Measurements from ENCODE around the gene SAYSD1.
A peak's percentile ranks its signal among the peaks of the same experiment; 100 is the strongest.

The SAYSD1 gene

DNA sequence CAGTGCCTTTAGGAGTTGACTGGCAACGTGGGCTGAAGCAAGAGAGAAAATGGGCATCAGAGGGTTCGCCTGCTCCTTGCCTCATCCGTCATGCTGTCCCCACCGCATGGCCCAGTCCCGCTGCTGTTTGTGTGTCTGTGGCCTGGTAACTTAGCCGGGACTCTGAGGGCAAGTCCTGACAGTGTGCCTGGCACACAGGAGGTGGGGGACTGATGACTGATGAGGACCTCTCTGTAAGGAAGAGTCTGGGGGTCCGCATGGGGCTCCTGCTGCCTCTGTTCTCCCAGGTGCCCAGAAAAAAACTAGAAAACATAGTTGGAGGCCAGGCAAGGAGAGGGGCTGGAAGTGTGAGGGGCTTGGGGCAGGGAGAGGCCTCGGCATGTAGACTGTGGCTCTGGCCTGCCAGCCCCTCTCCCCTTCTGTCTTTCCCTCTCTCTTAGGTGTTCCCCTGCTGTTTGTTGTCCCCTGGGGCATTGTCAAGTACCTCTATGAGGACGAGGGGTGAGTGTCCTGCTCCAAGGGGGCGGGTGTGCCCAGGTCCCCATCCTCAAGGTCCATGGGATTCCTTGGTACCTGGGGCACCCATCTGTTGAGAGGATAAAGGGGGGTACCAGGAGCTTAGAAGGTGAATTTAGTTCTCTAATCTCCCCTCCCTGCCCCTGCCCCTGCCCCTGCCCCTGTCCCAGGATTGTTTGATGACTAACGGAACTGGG is 36.9 kb downstream of the SAYSD1 start:
- DNase-seq, result no peak

DNA sequence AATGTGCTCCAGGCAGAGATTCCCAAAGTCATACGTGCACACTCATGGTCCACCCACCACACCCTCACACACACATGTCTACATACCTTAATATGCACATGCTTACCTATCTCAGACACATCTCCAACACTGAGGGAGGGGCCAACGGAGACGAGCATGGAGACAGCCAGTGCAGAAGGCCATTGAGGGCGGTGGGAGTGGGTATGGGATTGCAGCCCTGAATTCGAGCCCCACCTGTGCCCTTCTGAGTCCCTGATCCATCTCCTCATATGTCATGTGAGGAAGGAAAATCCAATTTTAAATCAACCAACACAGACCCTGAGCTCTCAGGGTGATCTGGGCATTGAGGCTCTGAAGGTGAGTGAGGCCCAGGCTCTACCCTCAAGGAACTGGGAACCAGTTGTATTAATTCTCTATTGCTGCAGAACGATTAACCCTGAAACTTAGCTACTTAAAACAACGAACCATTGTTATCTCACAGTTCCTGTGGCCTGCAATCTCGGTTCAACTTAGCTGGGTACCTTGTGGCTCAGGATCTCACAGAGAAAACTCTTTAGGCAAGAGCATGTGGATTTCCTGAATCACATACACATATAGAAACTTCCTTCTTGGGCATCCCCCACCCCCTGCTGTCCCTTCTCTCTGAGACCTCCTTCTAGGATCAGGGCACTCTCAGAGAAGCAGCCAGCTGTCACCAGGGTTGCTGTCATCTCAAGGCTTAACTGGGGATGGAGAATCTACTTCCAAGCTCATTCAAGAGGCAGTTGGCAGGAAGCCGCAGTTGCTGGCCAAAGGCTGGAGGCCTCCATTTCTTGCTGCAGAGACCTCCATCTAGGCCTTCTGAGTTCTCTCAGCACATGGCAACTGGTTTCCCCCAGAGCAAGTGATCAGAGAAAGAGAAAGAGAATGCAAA is 38.1 kb downstream of the SAYSD1 start:
- DNase-seq, result no peak

DNA sequence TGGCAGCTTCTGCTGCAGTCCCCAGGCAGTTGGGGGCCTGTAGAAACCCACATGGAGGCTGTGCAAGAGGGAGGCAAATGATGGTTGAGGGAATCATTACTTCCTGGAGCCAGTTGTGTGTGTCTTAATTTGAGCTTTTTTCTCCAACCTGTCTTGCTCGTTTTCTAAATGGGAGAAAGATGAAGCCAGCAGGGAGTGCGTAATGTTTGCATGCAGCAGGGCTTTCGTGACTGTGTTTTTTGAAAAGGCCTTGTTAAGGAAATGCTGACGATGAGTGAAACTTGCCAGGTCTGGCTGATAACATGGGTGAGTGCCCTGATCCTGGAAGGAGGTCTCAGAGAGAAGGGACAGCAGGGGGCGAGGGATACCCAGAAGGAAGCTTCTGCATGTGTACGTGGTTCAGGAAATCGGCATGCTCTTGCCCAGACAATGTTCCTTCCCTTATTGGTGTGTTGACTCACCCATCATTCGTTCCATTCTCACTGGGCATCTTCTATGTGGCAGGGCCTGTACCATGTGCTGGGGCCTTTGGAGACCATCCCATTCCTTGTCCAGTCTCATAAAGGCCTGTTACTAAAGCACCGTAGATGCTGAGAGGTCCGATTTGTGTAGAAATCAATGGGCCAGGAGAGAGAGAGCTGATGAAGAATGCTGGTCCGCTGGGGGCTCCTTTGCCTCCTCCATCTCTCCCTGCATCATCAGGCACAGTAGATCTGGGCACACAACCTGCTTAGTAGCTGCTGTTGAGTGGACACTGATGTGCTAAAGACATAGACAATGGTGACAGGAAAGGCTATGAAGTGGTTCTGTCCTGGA is 39.0 kb downstream of the SAYSD1 start:
- no peak for DNase-seq

DNA sequence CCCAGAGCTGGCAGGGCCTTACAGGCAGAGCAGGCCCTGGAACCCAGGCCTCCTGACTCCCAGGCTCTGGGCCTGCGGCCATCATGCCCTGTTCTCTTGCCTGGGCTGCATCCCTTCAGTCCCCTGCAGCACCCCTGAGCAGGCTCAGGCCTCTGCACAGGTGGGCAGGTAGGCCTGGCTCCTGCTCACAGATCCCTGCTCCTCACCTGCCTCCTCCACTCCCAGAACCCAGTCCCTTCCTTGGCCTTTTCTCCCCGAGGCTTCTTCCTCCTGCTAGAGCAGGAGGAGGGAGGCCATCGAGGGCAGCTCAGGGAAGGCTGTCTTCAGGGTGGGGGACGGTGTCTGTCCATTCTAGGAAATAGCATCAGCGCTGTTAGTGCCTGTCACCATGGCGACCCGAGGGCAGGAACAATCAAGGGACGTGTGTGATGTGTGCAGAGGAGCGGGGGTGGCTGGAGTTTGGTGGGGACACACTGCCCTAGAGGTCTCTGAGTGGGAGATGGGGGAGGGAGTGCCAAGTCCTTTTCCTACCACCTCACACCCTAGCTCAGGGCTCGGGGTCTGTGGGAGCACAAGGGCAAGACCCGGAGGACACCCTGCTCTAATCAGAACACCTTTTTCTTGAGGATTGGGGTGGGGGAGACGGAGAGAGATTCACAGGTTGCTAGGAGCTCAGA is 39.8 kb downstream of the SAYSD1 start:
- DNase-seq, result no peak

DNA sequence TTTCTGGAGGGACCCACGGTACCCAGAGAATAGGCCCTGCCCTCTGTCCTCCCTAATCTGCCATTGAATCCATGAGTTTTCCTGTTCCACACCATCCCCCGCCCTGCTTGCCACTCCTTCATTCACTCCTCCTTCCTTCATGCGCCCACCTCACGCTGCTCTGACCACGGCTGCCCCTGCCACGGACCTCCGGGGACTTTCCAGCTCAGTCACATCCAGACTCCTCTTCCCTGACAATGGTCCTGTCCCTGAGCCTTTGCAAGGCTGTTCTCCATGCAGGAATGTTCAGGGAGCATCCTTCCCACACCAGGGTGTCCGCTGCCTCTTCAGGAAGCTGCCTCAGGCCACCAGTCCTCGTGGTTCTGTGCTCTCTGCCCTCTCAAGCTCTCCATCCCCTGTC is 40.5 kb downstream of the SAYSD1 start:
- no peak for DNase-seq

DNA sequence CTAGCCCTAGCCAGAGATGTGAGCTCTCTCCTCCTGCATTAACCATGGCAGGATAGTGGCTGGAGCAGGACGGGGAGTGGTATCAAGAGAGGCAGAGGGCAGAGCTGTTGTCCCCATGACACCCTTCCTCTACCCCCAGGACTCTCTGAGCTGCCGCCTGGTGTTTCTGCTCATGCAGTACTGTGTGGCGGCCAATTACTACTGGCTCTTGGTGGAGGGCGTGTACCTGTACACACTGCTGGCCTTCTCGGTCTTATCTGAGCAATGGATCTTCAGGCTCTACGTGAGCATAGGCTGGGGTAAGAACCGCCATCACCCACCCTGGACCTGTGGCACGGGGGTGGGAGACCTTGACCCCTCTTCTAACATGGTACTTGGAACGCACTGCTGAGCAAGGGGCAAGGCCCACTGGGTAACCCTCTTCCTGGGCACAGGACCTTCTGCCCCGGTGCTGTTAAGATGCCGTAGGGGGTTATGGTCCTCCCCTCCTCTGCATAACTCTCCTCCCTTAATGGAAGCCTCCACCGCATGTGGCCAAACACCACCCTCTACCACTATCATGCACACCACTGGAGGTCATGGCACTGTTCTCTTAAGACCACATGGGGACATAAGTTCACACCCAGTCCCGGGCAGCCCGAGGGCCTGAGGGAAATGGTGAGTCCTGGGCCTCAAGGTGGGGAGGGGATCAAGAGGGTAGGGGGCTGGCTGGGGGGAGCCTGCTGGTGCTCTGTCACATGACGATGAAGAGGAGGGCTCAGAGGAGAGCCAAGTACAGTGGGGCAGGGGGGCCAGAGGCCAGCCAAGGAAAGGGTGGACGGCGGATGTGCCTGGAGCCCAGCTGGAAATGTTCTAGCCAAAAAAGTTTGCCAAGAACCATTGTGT is 41.3 kb downstream of the SAYSD1 start:
- no peak for DNase-seq

DNA sequence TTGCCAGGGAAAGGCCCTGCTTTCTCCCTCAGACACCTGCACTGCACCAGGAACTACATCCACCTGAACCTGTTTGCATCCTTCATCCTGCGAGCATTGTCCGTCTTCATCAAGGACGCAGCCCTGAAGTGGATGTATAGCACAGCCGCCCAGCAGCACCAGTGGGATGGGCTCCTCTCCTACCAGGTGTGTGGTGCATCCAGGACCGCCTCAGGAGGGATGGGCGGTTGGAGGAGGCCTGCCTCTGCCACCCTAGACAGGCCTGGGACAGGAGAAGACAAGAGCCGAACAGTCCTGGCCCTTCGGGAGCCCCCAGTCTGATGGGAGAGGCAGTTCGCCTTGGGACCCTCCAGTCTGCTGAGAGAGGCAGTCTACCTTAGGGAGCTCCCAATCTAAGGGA is 42.2 kb downstream of the SAYSD1 start:
- no peak for DNase-seq

DNA sequence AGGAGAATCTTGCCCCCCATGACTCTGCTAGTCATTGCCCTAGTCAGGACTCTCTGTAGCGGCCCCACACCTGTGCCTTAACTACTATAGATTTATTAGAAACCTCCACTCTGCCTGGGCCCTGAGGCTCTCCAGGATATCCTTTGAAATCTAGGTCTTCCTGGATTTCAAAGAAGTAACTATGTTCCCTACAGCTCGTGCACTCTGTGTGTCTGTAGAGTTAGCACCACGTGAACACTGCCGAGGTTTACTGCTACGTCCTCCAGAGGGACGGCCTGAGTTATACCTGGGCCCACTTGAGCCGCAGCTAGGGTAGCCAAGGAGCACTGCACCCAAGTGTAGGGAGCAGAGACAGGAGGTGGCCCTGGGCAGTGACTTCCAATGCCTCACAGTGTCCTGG is 46.6 kb downstream of the SAYSD1 start:
- no peak for DNase-seq

DNA sequence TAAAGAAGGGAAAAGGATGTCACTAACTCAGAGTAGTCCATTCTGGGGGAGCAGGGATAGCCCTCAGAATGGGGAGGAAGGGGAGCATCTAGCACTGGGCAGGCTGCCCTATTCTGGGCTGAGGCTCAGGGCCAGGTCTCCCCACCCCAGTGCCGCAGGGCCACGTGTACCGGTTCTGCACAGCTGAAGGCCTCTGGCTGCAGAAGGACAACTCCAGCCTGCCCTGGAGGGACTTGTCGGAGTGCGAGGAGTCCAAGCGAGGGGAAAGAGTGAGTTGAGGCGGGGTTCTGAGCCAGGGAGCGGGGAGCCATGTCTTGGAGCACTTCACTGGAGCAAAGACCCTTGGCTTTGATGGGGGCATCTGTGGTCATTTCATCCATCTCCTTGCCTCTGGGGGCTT is 49.4 kb downstream of the SAYSD1 start:
- DNase-seq, result no peak

DNA sequence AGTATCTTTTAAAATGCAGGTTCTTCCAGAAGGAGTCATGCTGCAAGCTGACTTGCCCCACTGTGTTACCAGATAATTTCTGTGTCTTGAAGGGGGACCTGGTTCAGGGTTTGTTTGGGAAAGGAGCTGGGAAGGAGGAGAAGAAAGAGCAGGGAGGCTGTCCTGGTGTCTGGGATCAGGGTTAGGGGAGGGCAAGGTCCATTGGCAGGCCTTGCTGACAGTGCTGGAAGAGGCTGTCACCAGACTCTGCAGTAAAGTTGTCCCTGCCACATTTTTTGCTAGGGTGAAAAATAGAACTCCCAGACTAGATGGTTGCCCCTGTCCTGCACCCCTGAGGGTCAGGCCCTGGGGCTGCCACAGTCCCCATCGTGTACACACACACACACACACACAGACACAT is 51.5 kb downstream of the SAYSD1 start:
- no peak for DNase-seq

DNA sequence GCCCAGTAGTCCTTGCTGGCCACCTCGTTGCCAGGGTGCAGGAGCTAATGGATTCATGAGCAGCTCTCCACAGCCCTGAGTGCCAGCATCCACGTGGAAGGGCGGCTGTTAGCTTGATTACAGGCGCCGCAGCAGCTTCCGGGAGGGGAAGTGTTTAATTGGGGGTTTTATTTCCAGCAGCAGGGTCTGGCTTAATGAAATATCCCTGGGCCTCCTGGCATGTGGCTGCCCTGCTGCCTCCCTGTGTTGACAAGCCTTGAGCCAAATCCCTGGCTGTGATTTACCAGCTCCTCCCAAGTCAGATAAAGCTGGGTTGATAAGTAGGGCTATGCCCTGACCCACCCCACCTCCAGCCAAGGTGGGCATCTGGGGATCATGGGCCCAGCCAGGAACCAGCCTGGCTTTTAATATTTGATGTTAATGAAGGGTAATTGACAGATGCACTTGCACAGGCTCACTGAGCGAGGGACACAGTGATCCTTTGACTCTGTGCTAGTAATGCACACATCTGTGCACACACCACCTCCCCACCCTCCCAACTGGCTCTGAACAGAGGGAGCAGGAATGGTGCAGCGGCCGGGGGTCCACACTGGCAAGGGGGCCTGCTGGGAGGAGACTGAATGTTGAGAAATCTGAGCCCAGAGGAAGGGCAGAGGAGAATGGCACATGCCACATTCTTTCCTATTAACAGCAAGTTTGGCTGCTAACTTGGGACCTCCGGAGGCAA is 52.8 kb downstream of the SAYSD1 start:
- peak in 1 of 2 experiments; percentile 8 for DNase-seq

DNA sequence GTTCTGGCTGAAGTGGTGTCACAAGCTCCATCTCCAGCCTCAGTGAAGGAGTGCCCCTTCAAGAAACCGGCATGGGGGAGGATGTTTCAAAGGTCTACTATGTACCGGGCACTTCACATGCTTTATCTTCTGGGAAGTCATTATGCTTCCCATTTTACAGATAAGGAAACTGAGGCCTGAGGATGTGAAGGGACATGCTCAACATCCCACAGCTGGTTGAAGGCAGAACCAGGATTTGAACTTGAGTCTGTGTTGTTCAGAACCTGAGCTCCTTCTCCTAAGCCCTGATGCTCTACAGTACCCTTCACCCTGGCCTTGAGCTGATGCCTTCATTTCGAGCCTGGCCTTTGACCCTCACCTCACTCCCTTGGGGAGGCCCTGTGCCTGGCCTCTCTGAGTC is 53.4 kb downstream of the SAYSD1 start:
- no peak for DNase-seq

DNA sequence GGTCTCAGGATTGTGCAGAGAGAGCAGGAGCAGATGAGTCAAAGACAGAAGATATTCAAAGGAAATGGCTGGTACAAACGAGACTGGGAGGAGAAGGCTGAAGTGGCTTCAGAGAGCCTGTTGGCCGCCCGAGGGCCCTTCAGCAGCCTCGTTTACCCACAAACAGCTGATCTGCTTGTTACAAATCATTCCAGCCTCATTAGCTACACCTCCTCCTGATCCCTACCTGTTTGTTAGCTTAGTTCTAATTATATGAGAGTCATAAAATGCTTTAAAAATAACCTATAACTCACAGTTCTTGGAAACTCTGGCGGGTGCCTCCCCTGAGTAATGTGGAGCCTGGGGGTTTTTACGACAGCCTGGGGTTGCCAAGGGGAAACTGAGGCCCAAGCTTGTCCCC is 53.8 kb downstream of the SAYSD1 start:
- no peak for DNase-seq

DNA sequence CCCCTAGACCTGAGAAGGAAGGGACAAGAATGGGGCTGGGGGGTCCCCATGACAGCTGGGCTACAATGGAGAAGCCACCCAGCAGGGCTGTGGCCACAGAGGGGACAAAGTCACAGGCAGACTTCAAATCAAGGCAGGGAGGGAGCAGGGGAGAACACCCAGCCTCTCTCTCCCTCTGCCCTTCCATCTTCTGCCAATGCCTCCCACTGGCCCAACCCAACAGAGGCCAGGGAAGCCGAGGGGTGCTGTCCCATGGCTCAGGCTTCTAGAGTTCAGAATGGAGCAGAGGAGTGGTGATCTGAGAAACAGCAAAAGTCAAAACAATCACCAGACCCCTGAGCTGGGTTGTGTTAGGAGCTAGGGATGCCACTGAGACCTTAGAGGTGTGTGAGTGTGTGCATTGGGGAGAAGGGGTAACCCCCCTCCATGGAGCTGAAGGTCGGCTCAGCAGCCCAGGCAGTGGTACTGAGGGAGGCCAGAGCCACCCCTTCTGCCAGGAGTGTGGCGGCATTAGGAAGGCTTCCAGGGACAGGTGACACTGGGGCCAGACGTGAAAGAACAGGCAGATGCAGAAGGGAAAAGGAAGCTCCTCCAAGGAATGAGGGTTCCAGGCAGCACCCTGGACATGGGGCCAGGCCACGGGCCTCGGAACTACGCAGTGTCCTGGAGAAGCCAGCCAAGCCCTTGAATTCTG is 54.4 kb downstream of the SAYSD1 start:
- DNase-seq, result no peak

DNA sequence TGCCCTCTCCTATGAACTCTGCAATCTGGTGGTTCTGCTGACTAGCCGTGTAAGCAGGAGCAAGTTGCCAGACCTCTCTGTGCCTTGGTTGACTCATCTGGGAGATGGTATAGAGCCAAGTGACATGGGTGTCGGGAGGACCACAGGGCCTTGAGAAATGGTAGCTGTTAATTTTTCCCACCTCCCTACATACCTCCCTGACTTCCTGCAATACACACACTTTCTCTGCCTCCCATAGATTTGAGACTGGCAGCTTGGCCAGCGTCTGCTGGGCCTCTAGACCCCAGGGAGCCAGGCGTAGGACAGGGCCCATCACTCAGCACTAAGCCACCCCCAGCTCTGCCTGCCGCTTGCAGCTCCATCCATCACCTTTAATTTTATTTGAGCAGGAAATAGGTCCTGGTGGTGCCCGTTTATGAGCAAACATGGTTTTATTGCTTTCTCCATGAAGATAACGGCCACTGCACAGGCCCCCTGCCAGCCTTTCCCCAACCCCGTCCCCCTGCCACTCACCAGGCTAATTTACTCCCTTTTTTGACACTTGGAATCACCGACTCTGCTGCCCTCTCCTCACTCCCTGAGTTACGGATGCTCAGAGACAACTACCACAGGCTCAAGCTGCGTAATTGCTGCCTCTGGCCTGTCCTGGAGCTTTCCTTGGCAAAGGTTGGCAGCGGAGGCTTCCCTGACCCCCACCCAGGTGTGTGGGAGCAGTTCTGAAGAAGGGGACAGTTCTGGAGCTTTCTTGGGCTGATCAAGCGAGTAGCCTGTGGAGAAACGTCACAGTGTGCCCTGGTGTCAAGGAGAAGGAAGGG is 55.3 kb downstream of the SAYSD1 start:
- DNase-seq, result no peak

DNA sequence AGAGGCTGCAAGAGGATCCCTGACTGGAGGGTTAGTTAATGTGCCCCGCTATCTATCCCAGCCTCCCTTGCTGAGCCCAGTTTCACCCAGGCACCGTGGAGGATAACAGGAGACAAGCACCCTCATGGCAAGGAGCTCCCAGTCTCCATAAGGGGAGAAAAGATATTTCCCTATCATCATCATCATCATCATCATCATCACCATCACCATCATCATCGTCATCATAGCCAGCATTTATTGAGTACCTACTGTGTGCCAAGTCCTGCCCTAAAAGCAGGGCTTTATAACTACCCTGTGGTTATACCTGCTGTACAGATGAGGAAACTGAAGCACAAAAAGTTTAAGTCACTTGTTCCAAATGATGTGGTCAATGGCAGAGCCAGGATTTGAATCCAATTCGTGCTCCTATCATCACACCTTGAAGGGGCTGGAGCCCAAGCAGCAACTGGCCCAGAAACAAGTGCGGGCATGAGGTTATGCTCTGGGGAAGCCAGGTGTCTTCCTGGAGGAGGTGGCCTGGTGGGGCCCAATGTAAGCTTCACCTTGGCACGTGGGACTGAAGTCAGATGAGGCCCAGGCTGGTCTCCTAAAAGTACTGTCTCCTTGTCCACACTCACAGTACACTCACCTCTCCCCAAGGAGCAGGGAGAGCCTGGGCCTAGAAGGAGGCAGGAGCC is 56.4 kb downstream of the SAYSD1 start:
- no peak for DNase-seq

DNA sequence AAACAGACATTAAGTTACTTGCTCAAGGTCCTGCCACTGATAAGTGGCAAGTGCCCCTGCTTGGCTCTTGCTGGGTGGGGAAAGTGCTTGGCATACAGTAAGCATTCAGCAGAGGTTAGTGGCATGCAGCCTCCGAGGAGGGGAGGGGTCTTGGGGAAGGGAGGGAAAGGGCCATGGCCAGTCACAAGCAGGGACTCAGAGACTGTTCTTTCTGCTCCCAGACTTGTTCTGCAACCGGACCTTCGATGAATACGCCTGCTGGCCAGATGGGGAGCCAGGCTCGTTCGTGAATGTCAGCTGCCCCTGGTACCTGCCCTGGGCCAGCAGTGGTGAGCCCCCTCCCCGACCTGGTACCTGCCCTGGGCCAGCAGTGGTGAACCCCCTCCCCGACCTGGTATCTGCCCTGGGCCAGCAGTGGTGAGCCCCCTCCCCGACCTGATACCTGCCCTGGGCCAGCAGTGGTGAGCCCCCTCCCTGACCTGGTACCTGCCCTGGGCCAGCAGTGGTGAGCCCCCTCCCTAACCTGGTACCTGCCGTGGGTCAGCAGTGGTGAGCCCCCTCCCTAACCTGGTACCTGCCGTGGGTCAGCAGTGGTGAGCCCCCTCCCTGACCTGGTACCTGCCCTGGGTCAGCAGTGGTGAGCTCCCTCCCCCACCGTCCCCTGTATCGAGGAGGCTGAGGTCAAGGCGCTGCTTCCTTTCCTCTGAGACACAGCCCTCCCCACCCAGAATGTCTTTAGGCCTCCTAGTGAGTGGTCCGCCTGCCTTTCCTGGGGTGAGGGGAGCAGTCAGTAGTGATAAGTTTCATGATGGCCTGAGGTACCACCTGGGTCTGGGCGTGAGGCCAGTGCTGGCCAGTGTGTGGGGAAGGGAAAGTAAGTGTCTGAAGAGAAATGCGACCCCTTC is 57.5 kb downstream of the SAYSD1 start:
- DNase-seq, result no peak

DNA sequence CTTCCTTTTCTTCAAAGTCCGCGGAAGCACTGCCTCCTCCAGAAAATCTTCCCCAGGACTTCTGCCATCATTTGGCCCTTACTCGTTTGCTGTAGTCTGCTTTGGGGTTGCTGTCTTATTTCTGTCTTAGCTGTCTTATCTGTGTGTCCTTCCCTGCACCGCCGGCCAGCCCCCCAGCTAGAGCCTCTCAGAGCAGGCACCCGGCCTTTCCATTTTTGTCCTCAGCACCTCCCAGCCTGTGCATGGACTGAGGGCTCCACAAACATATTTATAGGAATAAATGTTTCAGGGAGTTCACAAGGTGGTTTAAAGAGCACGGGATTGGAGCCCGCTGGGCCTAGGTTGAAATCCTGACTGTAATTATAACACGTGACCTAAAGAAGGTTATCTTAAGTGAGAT is 58.3 kb downstream of the SAYSD1 start:
- DNase-seq, result no peak
